ENCODE results near the gene ZNHIT2. TPM values are rescaled to one million over a fixed set of nuclear protein-coding genes. Genes with fewer than 3 reads are reported as not detected.
"Not testable (repeated sequence)": the region's sequence is repeated elsewhere in the genome, so short reads cannot be mapped to it uniquely, and the experiment has no call there.

The ZNHIT2 gene
- 7.7 TPM for polyA plus RNA-seq (2013, experiment 1 of 2; ENCODE audit: insufficient read length)
- polyA plus RNA-seq (2013, experiment 2 of 2; ENCODE audit: insufficient read length): 4.9 TPM

GRCh38 chr11:65117206-65118096 is at the start of gene ZNHIT2:
TSS of gene ZNHIT2 (minus strand) at chr11:65117701. CDS start at chr11:65117653, 48 bp downstream.
- peak; percentile 97 for DNase-seq

GRCh38 chr11:65166893-65167292 is 49.4 kb upstream of the ZNHIT2 start:
- DNase-seq: no peak

GRCh38 chr11:65165410-65166317 is 48.2 kb upstream of the ZNHIT2 start:
- DNase-seq: no peak

GRCh38 chr11:65163684-65164083 is 46.2 kb upstream of the ZNHIT2 start:
- DNase-seq: no peak

- no peak for DNase-seq
These were observed 43.1 kb upstream of the ZNHIT2 start for GRCh38 chr11:65160643-65161042.

- DNase-seq: no peak
These were observed 41.5 kb upstream of the ZNHIT2 start for GRCh38 chr11:65159012-65159411.

GRCh38 chr11:65157336-65157735 is 39.8 kb upstream of the ZNHIT2 start:
- no peak for DNase-seq

GRCh38 chr11:65156926-65157325 is 39.4 kb upstream of the ZNHIT2 start:
- DNase-seq: no peak

GRCh38 chr11:65156256-65156655 is 38.8 kb upstream of the ZNHIT2 start:
- no peak for DNase-seq

- no peak for DNase-seq
These were observed 34.6 kb upstream of the ZNHIT2 start for GRCh38 chr11:65152122-65152521.

GRCh38 chr11:65151331-65151899 is 33.9 kb upstream of the ZNHIT2 start:
- no peak for DNase-seq

GRCh38 chr11:65150509-65151299 is 33.2 kb upstream of the ZNHIT2 start:
- DNase-seq: peak; percentile 98

- not testable (repeated sequence) for DNase-seq
These were observed 32.6 kb upstream of the ZNHIT2 start for GRCh38 chr11:65150131-65150508.

- no peak for DNase-seq
These were observed 31.2 kb upstream of the ZNHIT2 start for GRCh38 chr11:65148657-65149056.

GRCh38 chr11:65147352-65148075 is 30.0 kb upstream of the ZNHIT2 start:
- no peak for DNase-seq

GRCh38 chr11:65141896-65142494 is 24.5 kb upstream of the ZNHIT2 start:
- no peak for DNase-seq

GRCh38 chr11:65136515-65137096 is 19.1 kb upstream of the ZNHIT2 start:
- DNase-seq: no peak

- no peak for DNase-seq
These were observed 18.2 kb upstream of the ZNHIT2 start for GRCh38 chr11:65135633-65136145.

- peak; percentile 97 for DNase-seq
These were observed 17.6 kb upstream of the ZNHIT2 start for GRCh38 chr11:65134952-65135632.

All from fibroblast of skin of back (primary cell).